Activated T-helper 2 cell treated with anti-CD3 and anti-CD28 coated beads, Interferon-gamma antibody, Interleukin-2, Interleukin-4, amounts not matched to agents 10 μg/mL and 5 μg/mL and 100 μg/mL, durations not matched to agents 14 hours and 24 hours and 36 hours (primary cell): ENCODE data around the gene RBSN. TPM values are rescaled to one million over a fixed set of nuclear protein-coding genes. Genes with fewer than 3 reads are reported as not detected.
"Not testable (repeated sequence)": the region's sequence is repeated elsewhere in the genome, so short reads cannot be mapped to it uniquely, and the experiment has no call there.

Source experiments
- DNase-seq: peaks from one replicate; pipeline ENCODE4 v3.0.0; 2021; ENCODE audit warnings: low spot score
- H3K27ac Mint-ChIP-seq: one replicate; pipeline ENCODE4 v1.8.0; 2021; ENCODE audit warnings: mixed read lengths
- H3K27me3 Mint-ChIP-seq: one replicate; pipeline ENCODE4 v1.8.0; 2021; ENCODE audit warnings: low read depth, mixed read lengths
- H3K36me3 Mint-ChIP-seq: one replicate; pipeline ENCODE4 v1.8.0; 2021; ENCODE audit warnings: low read depth, mixed read lengths
- H3K4me1 Mint-ChIP-seq: one replicate; pipeline ENCODE4 v1.8.0; 2021; ENCODE audit warnings: low read depth, mixed read lengths
- H3K4me3 Mint-ChIP-seq: one replicate; pipeline ENCODE4 v1.8.0; 2021; ENCODE audit warnings: low read depth, mild to moderate bottlenecking, moderate library complexity, mixed read lengths
- H3K9me3 Mint-ChIP-seq: one replicate; pipeline ENCODE4 v1.8.0; 2021; ENCODE audit warnings: mixed read lengths
- intact Hi-C: fragments of 100-400 bp; cut with micrococcal nuclease; formaldehyde crosslinking; loops from one replicate; pipeline ENCODE4 v1.15.1; 2023
- total RNA-seq: library from RNA; stranded (reverse); gene quantifications from 2 replicates; pipeline ENCODE4 v1.2.3, GENCODE V29; 2022

RBSN gene
- 11.3 and 13.0 TPM in 2 replicates for total RNA-seq

- Mint-ChIP-seq H3K4me3 (peak within 1 kb of the TSS; percentile 91), H3K4me1 (peaks cover 12% of the 10 kb centered on the region), H3K36me3 (peaks cover 22% of the 10 kb centered on the region), H3K9me3 (no peaks in the 10 kb centered on the region), H3K27ac (peak within 1 kb of the TSS; percentile 94), H3K27me3 (peaks cover 2% of the 10 kb centered on the region)
- intact Hi-C loops = loop anchor here (1.0 to 5.0 kb wide), 7 partner anchors 33 to 694 kb away; partner anchors contain the start of genes CAPN7, CCDC174 and MRPS25
- peak; percentile 96 for DNase-seq
Observed at GRCh38 chr3:15098503-15099363, at the start of gene RBSN. TSS of gene RBSN (minus strand) at chr3:15099148. CDS start at chr3:15096120, 3,028 bp downstream.

DNA sequence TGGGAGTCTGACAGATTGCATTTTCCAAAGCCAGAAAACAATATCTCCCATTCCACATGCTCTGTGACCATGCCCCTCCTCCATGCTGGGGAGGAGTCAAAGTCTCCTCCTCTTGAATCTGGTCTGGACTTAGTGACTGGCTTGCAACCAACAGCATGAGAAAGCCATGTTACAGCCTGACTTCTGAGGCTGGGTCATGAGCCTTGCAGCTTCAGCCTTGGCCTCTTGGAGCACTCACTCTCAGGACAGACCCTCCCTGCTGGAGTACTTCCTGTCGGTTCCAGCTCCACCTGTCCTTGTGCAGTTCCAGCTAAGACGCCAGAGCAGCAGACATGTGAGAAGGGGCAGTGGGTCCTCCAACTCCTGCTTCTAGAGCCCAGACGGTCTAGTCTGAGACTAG is 49.7 kb upstream of the RBSN start:
- Mint-ChIP-seq H3K4me3 (no peak overlapping the region), H3K4me1 (peaks cover 5% of the 10 kb centered on the region), H3K9me3 (no peaks in the 10 kb centered on the region), H3K27me3 (peaks cover 39% of the 10 kb centered on the region), H3K27ac (no peak overlapping the region), H3K36me3 (no peaks in the 10 kb centered on the region)
- intact Hi-C loops = no loop called here
- DNase-seq = no peak

DNA sequence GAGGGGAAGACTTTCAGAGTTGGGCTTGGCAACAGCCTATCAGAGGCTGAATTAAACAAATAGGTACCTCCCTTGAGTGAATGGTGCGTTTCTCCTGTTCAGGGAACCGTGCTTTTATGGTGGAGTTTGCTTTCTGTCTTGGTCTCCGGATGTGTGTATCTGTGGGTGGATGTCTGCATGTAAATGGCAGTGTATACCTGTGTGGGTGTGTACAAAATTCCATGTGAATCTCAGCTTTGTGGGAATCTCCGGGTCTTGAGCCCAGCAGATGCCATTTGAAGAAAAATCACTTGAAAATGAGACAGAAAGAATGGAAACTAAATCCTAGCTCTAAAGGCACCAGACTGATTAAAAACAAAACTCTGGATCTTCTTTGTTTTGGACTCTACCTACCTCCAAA is 37.9 kb upstream of the RBSN start:
- H3K27ac Mint-ChIP-seq, H3K4me3 Mint-ChIP-seq, H3K4me1 Mint-ChIP-seq, DNase-seq, H3K9me3 Mint-ChIP-seq, H3K36me3 Mint-ChIP-seq, intact Hi-C loops: not testable (repeated sequence)
- peaks cover 15% of the 10 kb centered on the region for H3K27me3 Mint-ChIP-seq

DNA sequence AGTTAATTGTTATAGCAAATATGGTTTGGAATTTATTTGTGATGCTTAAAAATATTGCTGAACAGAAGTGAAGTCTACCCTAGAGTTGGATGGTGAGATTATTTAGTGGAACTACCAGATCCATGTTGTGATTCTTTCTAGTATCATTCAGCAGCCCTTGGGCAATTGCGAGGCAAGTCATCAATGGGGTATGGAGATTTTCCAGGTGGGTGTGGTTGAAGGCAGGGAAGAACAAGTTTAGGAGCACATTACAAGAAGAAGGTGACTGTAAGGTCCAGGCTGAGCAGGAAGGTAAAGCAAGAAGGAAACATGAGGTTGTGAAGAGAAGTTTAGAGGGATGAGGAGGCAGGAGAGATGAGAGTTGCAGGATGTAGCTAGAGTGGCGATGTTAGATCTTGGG is 36.0 kb upstream of the RBSN start:
- peaks cover 15% of the 10 kb centered on the region for H3K27me3 Mint-ChIP-seq
- H3K4me1 Mint-ChIP-seq, H3K9me3 Mint-ChIP-seq, H3K4me3 Mint-ChIP-seq, H3K36me3 Mint-ChIP-seq, intact Hi-C loops, DNase-seq, H3K27ac Mint-ChIP-seq: not testable (repeated sequence)

GRCh38 chr3:15128403-15128802 is 29.5 kb upstream of the RBSN start:
- H3K36me3 Mint-ChIP-seq, H3K9me3 Mint-ChIP-seq, H3K4me3 Mint-ChIP-seq, intact Hi-C loops, H3K27ac Mint-ChIP-seq, DNase-seq, H3K27me3 Mint-ChIP-seq: not testable (repeated sequence)
- peaks cover 12% of the 10 kb centered on the region for H3K4me1 Mint-ChIP-seq

DNA sequence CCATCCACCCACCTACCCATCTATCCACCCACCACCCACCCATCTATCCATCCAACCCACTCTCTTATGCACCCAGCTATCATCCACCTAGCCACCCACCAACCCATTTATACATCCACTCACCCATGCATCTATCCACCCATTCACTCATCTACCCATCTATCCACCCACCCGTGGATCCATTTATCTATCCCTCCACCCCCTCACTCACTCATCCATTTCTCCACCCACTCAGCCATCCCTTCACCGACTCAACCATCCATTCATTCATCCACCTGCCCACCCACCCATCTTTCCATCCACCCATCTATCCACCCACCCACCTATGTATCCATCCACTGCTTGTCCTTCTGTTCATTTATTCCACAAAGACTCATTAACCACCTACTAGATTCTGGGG is 28.0 kb upstream of the RBSN start:
- H3K27me3 Mint-ChIP-seq, DNase-seq, H3K4me3 Mint-ChIP-seq, H3K27ac Mint-ChIP-seq, H3K36me3 Mint-ChIP-seq, intact Hi-C loops, H3K9me3 Mint-ChIP-seq: not testable (repeated sequence)
- peaks cover 12% of the 10 kb centered on the region for H3K4me1 Mint-ChIP-seq

GRCh38 chr3:15122398-15122797 is 23.4 kb upstream of the RBSN start:
- H3K4me1 Mint-ChIP-seq = peaks cover 15% of the 10 kb centered on the region
- peaks cover 3% of the 10 kb centered on the region for H3K27me3 Mint-ChIP-seq
- no peak overlapping the region for H3K27ac Mint-ChIP-seq
- no peak overlapping the region for H3K4me3 Mint-ChIP-seq
- intact Hi-C loops = no loop called here
- H3K9me3 Mint-ChIP-seq = no peaks in the 10 kb centered on the region
- H3K36me3 Mint-ChIP-seq = no peaks in the 10 kb centered on the region
- no peak for DNase-seq

DNA sequence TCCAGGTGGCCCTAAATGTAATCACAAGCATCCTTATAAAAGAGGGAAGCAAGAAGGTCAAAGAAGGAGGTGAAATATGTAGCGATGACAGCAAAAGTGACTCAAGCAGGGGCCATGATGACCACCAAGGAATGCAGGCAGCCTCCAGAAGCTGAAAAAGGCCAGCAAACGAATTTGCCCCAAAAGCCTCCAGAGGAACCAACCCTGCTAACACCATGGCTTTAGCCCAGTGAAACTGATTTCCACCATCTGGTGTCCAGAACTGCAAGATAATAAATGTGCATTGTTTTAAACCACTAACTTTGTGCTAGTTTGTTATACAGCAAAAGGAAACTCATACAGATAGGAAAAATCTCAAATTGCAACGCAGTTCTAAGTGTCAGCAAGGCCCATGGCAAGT is 23.0 kb upstream of the RBSN start:
- peaks cover 14% of the 10 kb centered on the region for H3K4me1 Mint-ChIP-seq
- no peak overlapping the region for H3K27ac Mint-ChIP-seq
- intact Hi-C loops = no loop called here
- DNase-seq = no peak
- no peak overlapping the region for H3K4me3 Mint-ChIP-seq
- no peaks in the 10 kb centered on the region for H3K36me3 Mint-ChIP-seq
- H3K27me3 Mint-ChIP-seq = peaks cover 1% of the 10 kb centered on the region
- no peaks in the 10 kb centered on the region for H3K9me3 Mint-ChIP-seq

- no peak overlapping the region for H3K4me3 Mint-ChIP-seq
- intact Hi-C loops = no loop called here
- H3K9me3 Mint-ChIP-seq = no peaks in the 10 kb centered on the region
- H3K36me3 Mint-ChIP-seq = no peaks in the 10 kb centered on the region
- peaks cover 1% of the 10 kb centered on the region for H3K27me3 Mint-ChIP-seq
- H3K27ac Mint-ChIP-seq = no peak overlapping the region
- DNase-seq = no peak
- peaks cover 10% of the 10 kb centered on the region for H3K4me1 Mint-ChIP-seq
Observed at GRCh38 chr3:15120986-15121385, 22.0 kb upstream of the RBSN start.

- no peak overlapping the region for H3K4me3 Mint-ChIP-seq
- DNase-seq = no peak
- H3K27me3 Mint-ChIP-seq = peaks cover 13% of the 10 kb centered on the region
- no peak overlapping the region for H3K27ac Mint-ChIP-seq
- peaks cover 3% of the 10 kb centered on the region for H3K4me1 Mint-ChIP-seq
- H3K9me3 Mint-ChIP-seq = no peaks in the 10 kb centered on the region
- intact Hi-C loops = no loop called here
- no peaks in the 10 kb centered on the region for H3K36me3 Mint-ChIP-seq
Observed at GRCh38 chr3:15117011-15117410, 18.1 kb upstream of the RBSN start.

DNA sequence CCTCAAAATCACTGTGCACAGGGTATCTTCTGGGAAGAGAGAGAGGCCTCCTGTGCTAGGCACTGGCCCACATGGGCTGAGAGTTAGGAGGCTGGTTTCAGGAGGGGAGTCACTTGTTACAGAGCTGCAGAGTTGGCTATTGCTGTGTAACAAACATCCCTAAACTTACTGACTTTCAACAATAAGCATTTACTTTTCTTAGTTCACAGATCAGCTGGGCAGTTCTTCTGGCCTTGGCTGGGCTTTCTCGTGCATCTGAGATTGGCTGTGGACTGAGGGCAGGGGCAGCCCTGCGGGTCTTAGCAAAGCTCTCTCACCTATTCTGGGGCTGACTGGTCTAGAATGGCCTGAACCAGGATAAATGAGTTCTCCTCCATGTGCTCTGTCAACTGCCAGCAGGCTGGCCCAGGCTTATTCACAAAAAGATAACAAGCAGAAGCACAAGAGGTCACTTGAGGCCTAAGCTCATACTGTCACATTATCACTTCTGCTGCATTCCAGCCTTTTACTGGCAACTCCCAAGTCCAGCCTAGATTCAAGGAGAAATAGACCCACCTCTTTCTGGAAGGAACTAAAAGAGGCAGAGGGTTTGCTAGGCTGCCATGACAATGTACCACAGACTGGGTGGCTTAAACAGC is 17.2 kb upstream of the RBSN start:
- Mint-ChIP-seq H3K9me3 (no peaks in the 10 kb centered on the region), H3K27ac (no peak overlapping the region), H3K4me1 (peaks cover 3% of the 10 kb centered on the region), H3K4me3 (no peak overlapping the region), H3K27me3 (peaks cover 16% of the 10 kb centered on the region), H3K36me3 (no peaks in the 10 kb centered on the region)
- intact Hi-C loops = no loop called here
- DNase-seq = no peak

- intact Hi-C loops = no loop called here
- Mint-ChIP-seq H3K4me3 (no peak overlapping the region), H3K27ac (no peak overlapping the region), H3K9me3 (no peaks in the 10 kb centered on the region), H3K27me3 (peaks cover 17% of the 10 kb centered on the region), H3K36me3 (no peaks in the 10 kb centered on the region), H3K4me1 (peaks cover 3% of the 10 kb centered on the region)
- no peak for DNase-seq
Observed at GRCh38 chr3:15114466-15115358, 15.8 kb upstream of the RBSN start.
